ENCODE measurements around the gene PDE4B.

PDE4B gene

GRCh38 chr1:66274634-66275033 lies 481.9 kb downstream of the PDE4B start:
- Histone ChIP-seq H3K36me3 (no peaks in the 10 kb centered on the region), H3K27me3 (no peaks in the 10 kb centered on the region), H3K4me1 (ENCODE audit: control insufficient read depth in 1 of 2, insufficient read depth in 1 of 2, low read depth in 1 of 2, low read length in 1 of 2) (peaks cover 48 to 53% of the 10 kb centered on the region in 2 experiments), H3K4me3 (ENCODE audit: low read depth in 1 of 2, low read length in 1 of 2) (no peak overlapping the region), H3K27ac (no peak overlapping the region), H3K9me3 (no peaks in the 10 kb centered on the region)
- TF ChIP-seq CTCF (IDR thresholded peaks at IDR 0.05) = no peak

- Histone ChIP-seq H3K36me3 (no peaks in the 10 kb centered on the region), H3K27ac (peak overlapping the region; percentile 51), H3K27me3 (no peaks in the 10 kb centered on the region), H3K9me3 (no peaks in the 10 kb centered on the region), H3K4me1 (ENCODE audit: control insufficient read depth in 1 of 2, insufficient read depth in 1 of 2, low read depth in 1 of 2, low read length in 1 of 2) (peaks cover 47 to 52% of the 10 kb centered on the region in 2 experiments), H3K4me3 (ENCODE audit: low read depth in 1 of 2, low read length in 1 of 2) (no peak overlapping the region)
- no peak for TF ChIP-seq CTCF (IDR thresholded peaks at IDR 0.05)
These were observed 482.4 kb downstream of the PDE4B start for GRCh38 chr1:66275083-66275482.

- no peak overlapping the region for H3K4me3 ChIP-seq (ENCODE audit: low read depth in 1 of 2, low read length in 1 of 2)
- no peak for TF ChIP-seq CTCF (IDR thresholded peaks at IDR 0.05)
- no peaks in the 10 kb centered on the region for H3K27me3 ChIP-seq
- H3K4me1 ChIP-seq (ENCODE audit: control insufficient read depth in 1 of 2, insufficient read depth in 1 of 2, low read depth in 1 of 2, low read length in 1 of 2) = peaks cover 42 to 47% of the 10 kb centered on the region in 2 experiments
- peak overlapping the region; percentile 51 for H3K27ac ChIP-seq
- no peaks in the 10 kb centered on the region for H3K36me3 ChIP-seq
- H3K9me3 ChIP-seq = no peaks in the 10 kb centered on the region
These were observed 482.9 kb downstream of the PDE4B start for GRCh38 chr1:66275601-66276023.

GRCh38 chr1:66276218-66276617 lies 483.5 kb downstream of the PDE4B start:
- peaks cover 39 to 43% of the 10 kb centered on the region in 2 experiments for H3K4me1 ChIP-seq (ENCODE audit: control insufficient read depth in 1 of 2, insufficient read depth in 1 of 2, low read depth in 1 of 2, low read length in 1 of 2)
- no peaks in the 10 kb centered on the region for H3K36me3 ChIP-seq
- H3K9me3 ChIP-seq = no peaks in the 10 kb centered on the region
- no peak overlapping the region for H3K4me3 ChIP-seq (ENCODE audit: low read depth in 1 of 2, low read length in 1 of 2)
- peak overlapping the region; percentile 51 for H3K27ac ChIP-seq
- H3K27me3 ChIP-seq = no peaks in the 10 kb centered on the region
- no peak for TF ChIP-seq CTCF (IDR thresholded peaks at IDR 0.05)

- no peaks in the 10 kb centered on the region for H3K36me3 ChIP-seq
- TF ChIP-seq CTCF (IDR thresholded peaks at IDR 0.05) = no peak
- H3K9me3 ChIP-seq = no peaks in the 10 kb centered on the region
- no peak overlapping the region for H3K4me3 ChIP-seq (ENCODE audit: low read depth in 1 of 2, low read length in 1 of 2)
- peaks cover 38 to 39% of the 10 kb centered on the region in 2 experiments for H3K4me1 ChIP-seq (ENCODE audit: control insufficient read depth in 1 of 2, insufficient read depth in 1 of 2, low read depth in 1 of 2, low read length in 1 of 2)
- H3K27ac ChIP-seq = peak overlapping the region; percentile 70
- H3K27me3 ChIP-seq = no peaks in the 10 kb centered on the region
These were observed 485.7 kb downstream of the PDE4B start for GRCh38 chr1:66278260-66279021.

Measured in neutrophil (primary cell).